Stimulated activated CD8-positive, alpha-beta memory T cell treated with anti-CD3 and anti-CD28 coated beads, Interleukin-12 subunit alpha, Interleukin-12 subunit beta, amount 100 ng/mL, for 24 hours (primary cell): ENCODE data around the gene NME1.
A peak's percentile ranks its signal among the peaks of the same experiment; 100 is the strongest.
"Not testable (repeated sequence)": the region's sequence is repeated elsewhere in the genome, so short reads cannot be mapped to it uniquely, and the experiment has no call there.

Experiments
- DNase-seq: peaks from one replicate; pipeline ENCODE4 v3.0.0-alpha.2; 2020; ENCODE audit errors: extremely low read depth

NME1 gene

DNA sequence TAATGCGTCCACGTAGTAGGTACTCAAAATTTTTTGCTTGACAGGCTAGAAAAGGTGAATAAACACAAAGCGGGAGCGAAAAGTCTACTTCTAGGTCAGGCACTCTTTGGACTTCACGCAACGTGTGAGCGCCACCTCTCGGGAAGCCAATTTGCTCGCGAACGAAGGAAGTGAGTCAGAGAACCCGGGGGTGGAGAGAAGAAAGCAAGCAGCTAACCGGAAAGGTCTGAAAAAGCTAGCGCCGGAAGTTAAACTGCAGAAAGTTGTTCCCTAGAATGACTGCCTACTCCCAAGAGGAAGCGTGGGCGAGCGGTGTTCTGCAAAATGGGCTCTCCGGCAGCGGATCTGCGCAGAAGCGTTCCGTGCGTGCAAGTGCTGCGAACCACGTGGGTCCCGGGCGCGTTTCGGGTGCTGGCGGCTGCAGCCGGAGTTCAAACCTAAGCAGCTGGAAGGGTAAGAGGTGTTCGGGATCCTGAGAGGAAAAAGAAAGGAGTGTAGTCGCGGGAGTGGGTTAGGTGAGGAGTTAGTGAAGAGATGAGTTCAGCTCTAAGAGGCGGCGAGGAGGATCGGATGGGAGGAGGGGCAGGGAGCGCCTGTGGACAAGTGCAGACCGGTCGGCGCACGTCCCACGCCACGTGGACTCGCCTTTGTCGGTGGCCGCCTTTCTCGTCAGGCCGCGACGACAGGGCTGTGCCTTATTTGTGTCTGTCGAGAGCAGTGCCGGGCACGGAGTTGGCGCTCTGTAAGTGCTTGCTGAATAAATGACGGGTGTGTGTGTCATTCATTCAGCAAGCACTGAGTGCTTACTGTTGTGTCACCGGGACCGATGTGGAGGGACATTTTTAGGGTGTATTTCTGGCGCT lies at the start of gene NME1:
TSS of gene NME1 (plus strand) at position 350 of the 863 bp plus-strand sequence. CDS start 2,096 bp downstream, outside the sequence.
- DNase-seq = peak; percentile 91

DNA sequence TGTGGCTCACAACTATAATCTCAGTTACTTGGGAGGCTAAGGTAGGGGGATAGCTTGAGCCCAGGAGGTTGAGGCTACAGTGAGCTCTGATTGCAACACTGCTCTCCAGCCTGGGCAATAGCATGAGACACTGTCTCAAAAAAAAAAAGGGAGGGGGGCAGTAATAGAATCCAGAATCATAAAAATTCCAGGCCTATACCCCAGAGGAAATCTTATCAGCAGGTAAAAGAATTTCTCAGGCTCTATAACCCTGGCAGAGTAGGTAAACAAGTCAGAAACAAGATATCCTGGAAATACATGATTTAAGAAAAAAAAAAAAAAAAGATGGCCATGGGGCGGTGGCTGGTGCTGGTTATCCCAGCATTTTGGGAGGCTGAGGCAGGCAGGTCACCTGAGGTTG lies 45.6 kb upstream of the NME1 start:
- DNase-seq = no peak

DNA sequence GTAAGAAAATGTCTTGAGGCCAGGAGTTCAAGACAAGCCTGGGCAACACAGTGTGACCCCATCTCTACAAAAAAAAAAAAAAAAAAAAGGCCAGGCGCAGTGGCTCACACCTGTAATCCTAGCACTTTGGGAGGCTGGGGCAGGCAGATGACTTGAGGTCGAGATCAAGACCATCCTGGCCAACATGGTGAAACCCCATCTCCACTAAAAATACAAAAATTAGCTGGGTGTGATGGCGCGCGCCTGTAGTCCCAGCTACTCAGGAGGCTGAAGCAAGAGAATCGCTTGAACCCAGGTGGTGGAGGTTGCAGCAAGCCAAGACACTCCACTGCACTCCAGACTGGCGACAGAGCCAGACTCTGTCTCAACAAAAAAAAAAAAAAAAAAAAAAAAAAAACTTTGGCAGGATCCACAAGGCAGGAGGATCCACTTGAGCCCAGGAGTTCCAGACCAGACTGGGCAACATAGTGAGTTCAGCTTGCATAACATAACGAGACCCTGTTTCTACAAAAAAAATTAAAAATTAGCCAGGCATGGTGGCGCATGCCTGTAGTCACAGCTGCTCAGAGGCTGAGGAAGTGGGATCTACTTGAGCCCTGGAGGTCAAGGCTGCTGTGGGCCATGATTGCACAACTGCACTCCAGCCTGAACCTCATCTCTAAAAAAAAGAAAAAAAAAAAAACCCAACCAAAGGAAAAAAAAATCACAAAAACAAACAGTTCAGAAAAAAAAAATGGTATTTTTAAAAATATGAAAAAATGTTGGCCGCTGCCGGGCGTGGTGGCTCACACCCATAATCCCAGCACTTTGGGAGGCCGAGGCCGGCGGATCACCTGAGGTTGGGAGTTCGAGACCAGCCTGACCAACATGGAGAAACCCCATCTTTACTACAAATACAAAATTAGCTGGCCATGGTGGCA lies 40.8 kb upstream of the NME1 start:
- not testable (repeated sequence) for DNase-seq

DNA sequence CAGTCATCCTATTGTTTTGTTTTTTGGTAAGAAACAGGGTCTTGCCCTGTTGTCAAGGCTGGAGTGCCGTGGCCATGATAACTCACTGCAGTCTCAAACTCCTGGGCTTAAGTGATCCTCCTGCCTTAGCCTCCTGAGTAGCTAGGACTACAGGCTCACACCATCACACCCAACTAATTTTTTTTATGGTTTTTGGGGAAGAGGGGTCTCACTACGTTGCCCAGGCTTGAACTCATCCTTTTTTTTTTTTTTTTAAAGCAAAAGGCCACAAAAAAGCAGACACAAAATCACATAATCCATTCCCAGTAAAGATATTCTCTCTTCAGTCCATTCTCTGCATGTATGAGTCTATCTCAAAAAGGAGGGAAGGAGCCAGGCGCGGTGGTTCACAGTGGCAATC lies 38.2 kb upstream of the NME1 start:
- DNase-seq = no peak

GRCh38 chr17:51118330-51119195 lies 34.8 kb upstream of the NME1 start:
- DNase-seq = no peak

GRCh38 chr17:51119415-51120356 lies 33.7 kb upstream of the NME1 start:
- DNase-seq = no peak

DNA sequence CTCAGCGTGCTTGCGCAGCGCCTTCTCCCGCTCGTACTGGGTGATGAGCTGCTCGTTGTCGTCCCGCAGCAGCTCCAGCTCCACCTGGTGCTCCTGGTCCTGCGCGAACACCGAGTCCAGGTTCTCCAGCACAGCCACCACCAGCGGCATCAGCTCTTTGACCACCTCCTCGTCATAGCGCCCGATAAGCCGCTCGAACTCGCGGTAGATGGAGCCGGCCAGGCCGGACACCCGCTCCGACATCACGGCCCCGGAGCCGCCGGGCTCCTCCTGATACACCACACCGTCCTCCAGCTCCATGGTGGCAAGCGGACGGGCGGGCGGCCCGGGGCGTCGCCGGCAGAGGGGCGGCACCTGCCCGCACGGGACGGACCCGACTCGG lies 33.0 kb upstream of the NME1 start:
- DNase-seq = peak; percentile 5

DNA sequence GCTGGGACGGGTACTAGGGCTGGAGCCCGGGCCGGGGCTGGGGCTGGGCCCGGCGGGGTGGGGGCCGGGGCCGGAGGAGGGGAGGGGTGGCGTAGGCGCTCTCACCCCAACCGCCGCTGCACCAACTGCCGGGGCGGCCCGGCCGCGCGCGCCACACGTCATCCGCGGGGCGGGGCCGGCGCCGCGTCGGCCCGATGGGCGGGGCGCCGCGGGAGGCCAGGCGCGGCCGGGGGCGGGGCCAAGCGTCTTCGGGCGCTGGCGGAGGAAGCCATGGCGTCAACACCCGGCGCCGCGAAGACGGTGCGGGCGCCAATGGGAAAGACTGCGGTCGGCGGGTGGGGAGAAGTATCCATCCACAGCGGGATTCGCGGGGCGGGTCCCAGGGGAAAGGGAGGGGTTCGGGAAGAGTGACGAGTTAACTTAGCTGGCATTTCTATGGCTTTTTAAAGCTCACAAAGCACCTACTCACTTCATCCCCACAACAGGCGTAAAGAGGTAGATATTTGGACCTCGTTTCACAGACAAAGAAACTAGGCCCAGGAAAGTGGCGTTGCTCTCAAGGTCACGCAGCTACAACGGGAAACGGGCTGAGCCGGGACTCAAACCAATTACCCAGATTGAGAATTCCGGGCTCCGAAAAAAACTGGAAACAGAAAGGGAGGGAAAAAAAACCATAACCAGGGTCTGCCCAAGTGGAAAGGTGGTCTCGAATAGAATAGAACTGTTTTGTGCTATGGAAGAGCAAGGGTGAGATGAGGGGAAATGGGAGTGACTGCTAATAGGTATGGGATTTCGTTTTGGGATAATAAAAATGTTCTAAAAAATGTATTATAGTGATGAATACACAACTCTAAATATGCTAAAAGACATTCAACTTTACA lies 32.4 kb upstream of the NME1 start, which contains the start of gene SPAG9:
TSS of gene SPAG9 (minus strand) at position 130 of the 881 bp plus-strand sequence. CDS start 212 bp downstream, outside the sequence.
- DNase-seq = peak; percentile 81

GRCh38 chr17:51121620-51122472 lies 31.5 kb upstream of the NME1 start:
- DNase-seq = peak; percentile 67

- not testable (repeated sequence) for DNase-seq
These were observed 30.8 kb upstream of the NME1 start for GRCh38 chr17:51122473-51123115.

DNA sequence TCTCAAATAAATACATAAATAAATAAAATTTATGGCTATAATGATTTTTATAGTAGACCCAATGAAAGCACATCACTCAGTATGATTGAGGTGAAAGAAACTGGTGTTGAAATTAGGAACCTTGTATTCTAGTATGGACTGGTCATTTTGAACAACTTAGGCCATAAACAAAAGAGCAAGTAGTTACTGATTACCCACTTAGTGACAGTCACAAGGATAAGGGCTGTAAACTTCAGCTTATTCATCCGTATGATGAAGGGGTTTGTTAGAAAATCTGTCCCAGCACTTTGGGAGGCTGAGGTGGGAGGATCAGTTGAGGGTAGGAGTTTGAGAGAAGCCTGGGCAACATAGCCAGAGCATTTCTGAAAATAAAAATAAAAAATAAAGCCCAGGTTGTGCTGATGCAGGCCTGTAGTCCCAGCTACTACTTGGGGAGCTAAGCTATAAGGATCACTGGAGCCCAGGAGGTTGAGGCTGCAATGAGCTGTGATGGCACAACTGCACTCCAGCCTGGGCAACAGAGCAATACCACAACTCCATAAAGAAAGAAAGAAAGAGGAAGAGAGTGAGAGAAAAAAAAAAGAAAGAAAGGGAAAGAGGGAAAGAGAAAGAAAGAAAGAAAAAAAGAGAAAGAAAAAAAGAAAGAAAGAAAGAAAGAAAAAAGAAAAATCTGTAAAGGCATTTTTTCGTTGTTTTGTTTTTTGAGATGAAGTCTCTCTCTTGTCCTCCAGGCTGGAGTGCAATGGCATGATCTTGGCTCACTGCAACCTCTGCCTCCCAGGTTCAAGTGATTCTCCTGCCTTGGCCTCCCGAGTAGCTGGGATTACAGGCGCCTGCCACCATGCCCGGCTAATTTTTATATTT lies 28.5 kb upstream of the NME1 start:
- DNase-seq = no peak

- DNase-seq = no peak
These were observed 25.3 kb upstream of the NME1 start for GRCh38 chr17:51128076-51128475.

- DNase-seq = no peak
These were observed 20.4 kb upstream of the NME1 start for GRCh38 chr17:51132964-51133319.

DNA sequence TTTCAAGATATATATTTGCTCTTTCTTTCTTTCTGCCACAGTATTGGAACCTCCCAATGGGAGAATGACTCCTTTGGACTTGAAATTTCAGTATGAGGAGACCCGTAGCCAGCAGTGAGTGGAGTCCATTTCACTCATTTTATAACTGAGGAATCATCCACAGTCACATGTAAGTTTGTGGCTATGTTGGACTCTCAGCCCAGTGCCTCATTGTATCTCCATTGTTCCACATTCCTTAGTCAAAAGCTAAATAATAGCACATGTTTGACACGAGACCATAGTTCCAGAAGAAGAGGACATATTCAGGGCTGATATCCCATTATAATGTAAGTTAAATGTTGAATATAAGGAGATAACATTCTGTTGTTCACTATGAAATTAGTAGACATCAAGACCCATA lies 20.0 kb upstream of the NME1 start:
- no peak for DNase-seq

GRCh38 chr17:51135956-51136355 lies 17.4 kb upstream of the NME1 start:
- DNase-seq = no peak

DNA sequence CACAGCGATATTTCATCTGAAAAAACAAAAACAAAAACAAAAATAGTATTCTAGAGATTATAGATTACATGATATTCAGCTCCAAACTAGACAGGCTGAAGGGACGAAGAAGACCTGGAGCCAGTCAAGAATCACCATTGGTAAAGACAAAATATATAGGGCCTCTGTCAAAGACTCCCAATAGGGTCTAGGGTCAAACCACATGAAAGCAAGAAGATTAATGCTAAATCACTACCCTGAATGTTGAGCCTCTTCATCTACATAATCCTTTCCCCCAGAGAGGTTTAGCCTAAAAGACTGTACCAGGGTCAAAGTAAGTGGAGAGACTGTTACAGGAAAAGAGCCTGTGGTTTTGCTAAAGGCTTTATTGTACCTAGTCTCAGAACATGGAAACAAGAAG lies 10.8 kb upstream of the NME1 start:
- no peak for DNase-seq
